Ascending aorta (tissue), 2 donors: ENCODE measurements around the gene CYTH3. TPM values are rescaled to one million over a fixed set of nuclear protein-coding genes. Genes with fewer than 3 reads are reported as not detected.

ENCODE experiments used
- DNase-seq, 2 donors: peaks; one replicate each; pipeline ENCODE4 v3.0.0-alpha.2; 2019; ENCODE audit warnings: low spot score in 2 of 2
- H3K27ac ChIP-seq, 2 donors: fragments of 200-600 bp; sonication (generic); one replicate each; pipeline ENCODE4 v1.5.1; 2016 to 2017; ENCODE audit warnings: mild to moderate bottlenecking in 1 of 2
- H3K27me3 ChIP-seq: fragments of 200-600 bp; sonication (generic); one replicate; pipeline ENCODE4 v1.5.1; 2017
- H3K36me3 ChIP-seq, 2 donors: fragments of 200-600 bp; sonication (generic); one replicate each; pipeline ENCODE4 v1.5.1; 2016
- H3K4me1 ChIP-seq, 2 donors: fragments of 200-600 bp; sonication (generic); one replicate each; pipeline ENCODE4 v1.5.1; 2016 to 2017; ENCODE audit warnings: mild to moderate bottlenecking in 1 of 2
- H3K4me3 ChIP-seq, 2 donors: fragments of 200-600 bp; sonication (generic); one replicate each; pipeline ENCODE4 v1.5.1; 2016 to 2017; ENCODE audit warnings: mild to moderate bottlenecking in 1 of 2
- H3K9me3 ChIP-seq, 2 donors: fragments of 200-600 bp; sonication (generic); one replicate each; pipeline ENCODE4 v1.5.1; 2016
- CTCF ChIP-seq, 3 experiments: fragments of 200-600 bp in 2 of 3; fragments of 450-650 bp in 1 of 3; sonication (generic) in 2 of 3; IDR thresholded peaks; one replicate each; pipeline ENCODE4 v1.5.1; 2016 to 2019; ENCODE audit warnings: antibody characterized with exemption in 3 of 3, mild to moderate bottlenecking in 1 of 3, moderate library complexity in 1 of 3
- intact Hi-C: fragments of 100-400 bp; cut with DNase I; formaldehyde crosslinking; loops from one replicate; pipeline ENCODE4 v1.15.1; 2023
- total RNA-seq: library from RNA; depleted of rRNA; stranded (reverse); fragments of >200 nt; gene quantifications from one replicate; pipeline ENCODE4 v1.1.0, GENCODE V29; 2016

The CYTH3 gene
- total RNA-seq, 1 donor from 2014 or later, result 51.8 TPM

DNA sequence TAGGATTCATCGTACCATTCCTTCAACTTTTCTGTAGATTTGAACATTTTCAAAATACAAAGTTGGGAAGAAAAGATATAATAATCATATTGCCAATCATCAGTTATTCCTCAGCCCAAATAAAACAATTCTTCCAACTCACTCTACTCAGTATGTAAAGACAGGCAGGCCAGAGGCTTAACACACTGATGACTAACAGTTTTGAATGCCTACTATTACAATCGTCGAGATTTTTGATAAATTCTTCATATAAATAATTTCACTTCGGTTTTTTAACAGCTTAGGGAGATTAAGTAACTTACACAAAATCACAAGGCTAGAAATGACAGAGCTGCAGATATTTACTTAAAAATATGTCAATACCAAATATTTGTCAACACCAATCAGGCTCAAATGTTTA is 17.6 kb downstream of the CYTH3 start:
- H3K36me3 ChIP-seq, result no peaks in the 10 kb centered on the region
- no peaks in the 10 kb centered on the region for H3K27me3 ChIP-seq
- no peak overlapping the region for H3K4me3 ChIP-seq
- H3K27ac ChIP-seq, result peak overlapping the region; percentile 75 to 76
- no peak for TF ChIP-seq CTCF (IDR thresholded peaks at IDR 0.05)
- peaks cover 36 to 64% of the 10 kb centered on the region in 2 donors for H3K4me1 ChIP-seq
- no peak for DNase-seq
- H3K9me3 ChIP-seq, result no peaks in the 10 kb centered on the region
- intact Hi-C loops, result no loop called here

DNA sequence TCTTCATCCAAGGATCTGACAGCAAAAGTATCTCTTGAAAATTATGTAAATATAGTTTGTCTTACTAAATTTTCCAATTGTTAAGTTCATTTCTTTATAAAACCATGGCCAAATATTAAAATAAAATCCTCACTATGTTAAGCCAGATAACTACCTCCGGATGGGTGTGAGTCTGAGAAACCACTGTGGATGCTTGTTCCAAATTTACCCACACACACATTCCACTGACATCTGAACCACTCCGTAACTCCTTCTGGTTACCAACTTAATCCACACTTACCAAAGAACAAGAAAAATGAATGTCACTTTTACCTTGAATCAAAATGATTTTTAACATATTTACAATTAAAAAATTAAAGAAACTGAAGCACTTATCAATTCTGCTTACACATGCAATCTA is 19.7 kb downstream of the CYTH3 start:
- H3K27ac ChIP-seq, result peak overlapping the region; percentile 14 to 27
- peaks cover 32 to 53% of the 10 kb centered on the region in 2 donors for H3K4me1 ChIP-seq

GRCh38 chr7:6252341-6252746 is 20.1 kb downstream of the CYTH3 start:
- no peak for DNase-seq
- Histone ChIP-seq H3K4me1 (peaks cover 28 to 53% of the 10 kb centered on the region in 2 donors), H3K36me3 (no peaks in the 10 kb centered on the region), H3K4me3 (peak overlapping the region in 1 of 2 donors; percentile 16), H3K27me3 (no peaks in the 10 kb centered on the region), H3K9me3 (no peaks in the 10 kb centered on the region), H3K27ac (peak overlapping the region; percentile 14 to 27)
- no peak for TF ChIP-seq CTCF (IDR thresholded peaks at IDR 0.05)
- intact Hi-C loops, result no loop called here

More for the DNA sequence above, 19.7 kb downstream of the CYTH3 start:
- intact Hi-C loops, result no loop called here
- Histone ChIP-seq H3K27me3 (no peaks in the 10 kb centered on the region), H3K36me3 (no peaks in the 10 kb centered on the region), H3K9me3 (no peaks in the 10 kb centered on the region), H3K4me3 (peak overlapping the region in 1 of 2 donors; percentile 16)
- no peak for TF ChIP-seq CTCF (IDR thresholded peaks at IDR 0.05)
- no peak for DNase-seq

DNA sequence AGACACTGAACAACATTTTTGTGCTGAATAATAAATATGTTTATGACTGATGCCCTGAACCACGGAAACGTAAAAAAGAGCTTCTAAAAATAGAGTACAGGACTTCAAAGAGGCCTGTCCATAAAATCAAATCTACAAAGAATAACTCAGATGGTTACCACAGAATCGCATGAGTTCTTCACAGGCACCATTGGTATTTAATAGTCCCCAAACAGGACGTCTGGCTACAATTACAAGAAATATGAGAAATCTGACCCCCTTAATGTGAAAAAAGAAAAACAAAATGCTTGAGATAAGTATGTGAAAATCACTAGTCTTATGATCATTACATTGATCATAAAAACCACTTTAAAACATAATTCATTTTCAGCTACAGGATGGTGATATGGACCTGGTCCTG is 20.8 kb downstream of the CYTH3 start:
- H3K27ac ChIP-seq, result peak overlapping the region in 1 of 2 donors; percentile 27

DNA sequence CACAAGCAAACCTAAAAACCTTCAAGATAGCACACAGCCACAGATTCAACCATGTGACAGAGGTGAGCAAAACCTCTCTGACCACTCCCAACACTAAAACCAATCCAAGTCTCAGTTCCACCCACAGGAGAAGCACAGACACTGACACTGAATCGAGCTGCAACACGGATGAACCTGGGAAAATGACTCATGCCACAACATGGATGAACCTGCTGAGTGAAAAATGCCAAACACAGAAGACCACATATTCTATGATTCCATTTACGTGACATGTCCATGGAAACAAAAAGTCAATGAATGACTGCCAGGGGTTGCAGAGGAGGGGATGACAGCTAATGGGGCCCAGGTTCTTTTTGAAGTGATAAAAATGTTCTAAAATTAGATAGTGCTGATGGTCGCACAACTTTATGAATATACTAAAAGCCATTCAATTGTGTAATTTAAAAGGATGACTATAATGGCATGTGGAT is 22.0 kb downstream of the CYTH3 start:
- Histone ChIP-seq H3K4me3 (no peak overlapping the region), H3K4me1 (peaks cover 20 to 49% of the 10 kb centered on the region in 2 donors), H3K27me3 (no peaks in the 10 kb centered on the region), H3K27ac (no peak overlapping the region), H3K9me3 (no peaks in the 10 kb centered on the region), H3K36me3 (no peaks in the 10 kb centered on the region)
- no peak for TF ChIP-seq CTCF (IDR thresholded peaks at IDR 0.05)
- DNase-seq, result no peak
- intact Hi-C loops, result no loop called here

More for the DNA sequence above, 20.8 kb downstream of the CYTH3 start:
- no peaks in the 10 kb centered on the region for H3K27me3 ChIP-seq
- intact Hi-C loops, result no loop called here
- TF ChIP-seq CTCF (IDR thresholded peaks at IDR 0.05), result no peak
- DNase-seq, result no peak
- H3K4me1 ChIP-seq, result peaks cover 25 to 50% of the 10 kb centered on the region in 2 donors
- no peaks in the 10 kb centered on the region for H3K36me3 ChIP-seq
- H3K9me3 ChIP-seq, result no peaks in the 10 kb centered on the region
- no peak overlapping the region for H3K4me3 ChIP-seq

DNA sequence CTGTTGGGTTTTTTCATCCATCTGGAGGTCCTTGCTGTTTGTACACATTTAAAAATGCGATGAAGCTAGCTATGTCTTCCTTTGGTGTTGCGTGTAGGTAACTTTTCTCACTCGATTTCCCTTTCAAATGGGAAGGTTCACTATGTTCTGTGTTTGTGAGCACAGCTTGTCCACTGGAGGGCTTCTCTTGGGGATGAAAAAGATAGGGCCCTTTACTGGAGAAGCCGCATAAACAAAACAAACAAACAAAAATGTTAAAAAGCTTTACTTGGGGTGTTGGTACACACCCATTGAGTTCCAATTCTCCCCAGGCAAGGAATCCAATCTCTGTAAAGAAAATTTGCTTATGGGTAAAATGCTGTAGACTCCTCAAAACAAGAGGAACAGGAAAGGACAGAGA is 23.4 kb downstream of the CYTH3 start:
- no peak overlapping the region for H3K4me3 ChIP-seq
- no peaks in the 10 kb centered on the region for H3K9me3 ChIP-seq
- no peaks in the 10 kb centered on the region for H3K27me3 ChIP-seq
- TF ChIP-seq CTCF (IDR thresholded peaks at IDR 0.05), result no peak
- DNase-seq, result no peak
- H3K27ac ChIP-seq, result no peak overlapping the region
- peaks cover 18 to 42% of the 10 kb centered on the region in 2 donors for H3K4me1 ChIP-seq
- intact Hi-C loops, result no loop called here
- no peaks in the 10 kb centered on the region for H3K36me3 ChIP-seq
